ENCODE data around the gene SLC49A3. TPM values are rescaled to one million over a fixed set of nuclear protein-coding genes. Genes with fewer than 3 reads are reported as not detected.
A peak's percentile ranks its signal among the peaks of the same experiment; 100 is the strongest.

Gene SLC49A3
- total and polyA plus RNA-seq, 10 of the 15 experiments (the other 5 are each of a cell fraction or from before 2014, with no cell fraction given), result 0.09 to 0.85 (median 0.18) TPM; not detected in 4

DNA sequence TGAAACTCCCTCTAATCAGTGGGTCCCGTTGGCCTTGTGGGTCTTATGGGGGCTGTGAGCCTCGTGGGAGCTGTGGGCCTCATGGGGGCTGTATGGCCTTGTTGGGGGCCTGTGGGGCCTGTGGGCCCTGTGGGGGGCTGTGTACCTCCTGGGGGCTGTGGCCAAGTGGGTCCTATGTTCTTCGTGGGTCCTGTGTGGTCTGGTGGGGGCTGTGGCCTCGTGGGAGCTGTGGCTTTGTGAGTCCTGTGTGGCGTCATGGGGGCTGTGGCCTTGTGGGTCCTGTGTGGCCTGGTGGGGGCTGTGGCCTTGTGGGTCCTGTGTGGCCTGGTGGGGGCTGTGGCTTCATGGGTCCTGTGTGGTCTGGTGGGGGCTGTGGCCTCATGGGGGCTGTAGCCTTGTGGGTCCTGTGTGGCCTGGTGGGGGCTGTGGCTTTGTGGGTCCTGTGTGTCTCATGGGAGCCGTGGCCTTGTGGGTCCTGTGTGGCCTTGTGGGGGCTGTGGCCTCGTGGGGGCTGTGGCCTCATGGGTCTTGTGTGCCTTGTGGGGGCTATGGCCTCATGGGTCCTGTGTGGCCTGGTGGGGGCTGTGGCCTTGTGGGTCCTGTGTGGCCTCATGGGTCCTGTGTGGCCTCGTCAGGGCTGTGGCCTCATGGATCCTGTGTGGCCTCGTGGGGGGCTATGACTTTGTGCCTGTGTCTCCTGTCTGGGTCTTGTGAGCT is 24.1 kb upstream of the SLC49A3 start:
- DNase-seq (ENCODE audit: low read depth, low spot score) (no peak), FAIRE-seq (no peak), ATAC-seq (no peak)
- Histone ChIP-seq H3K4me2 (ENCODE audit: control insufficient read depth, insufficient read depth) (no peak overlapping the region), H3K27me3 (replicated peaks in 1 of 2; ENCODE audit: control insufficient read depth in 2 of 2, insufficient read depth in 2 of 2, low read length in 1 of 2) (no peaks in the 10 kb centered on the region), H3K27ac (ENCODE audit: control insufficient read depth, insufficient read depth) (no peak overlapping the region), H4K20me1 (ENCODE audit: control insufficient read depth, insufficient read depth) (no peaks in the 10 kb centered on the region), H3K79me2 (ENCODE audit: control insufficient read depth, insufficient read depth, low read length) (peaks cover 36% of the 10 kb centered on the region), H3K4me3 (no peak overlapping the region), H3K4me1 (ENCODE audit: control insufficient read depth, insufficient read depth, low read length) (no peaks in the 10 kb centered on the region), H3K9ac (ENCODE audit: control insufficient read depth, insufficient read depth, low read length) (no peak overlapping the region), H3K9me3 (replicated peaks; ENCODE audit: control insufficient read depth, insufficient read depth, low read length) (no peaks in the 10 kb centered on the region), H2AFZ (ENCODE audit: control insufficient read depth, low read depth, low read length) (no peak overlapping the region), H3K36me3 (ENCODE audit: control insufficient read depth in 2 of 2, insufficient read depth in 2 of 2, low read length in 1 of 2) (peaks cover 2 to 3% of the 10 kb centered on the region in 2 experiments; a peak in 3 of 4 replicates)
- intact Hi-C loops (cut with micrococcal nuclease; ENCODE audit: unreplicated experiment), result no loop called here
- in situ Hi-C loops (cut with MboI), result no loop called here
- ChIA-PET SMC1A (ENCODE audit: uncharacterized antibody, unreplicated experiment) (no interaction called here), RAD21 (ENCODE audit: unreplicated experiment) (no interaction called here), CTCF (no interaction called here), POLR2A (no interaction called here)
- TF ChIP-seq PAX5 (IDR thresholded peaks at IDR 0.05; ENCODE audit: borderline replicate concordance, low read depth, low read length), result 0 out of 2 replicates have a peak, but pooled peaks have one; percentile 25
- no peak for TF ChIP-seq RFX5 (IDR thresholded peaks at IDR 0.05; ENCODE audit: low read depth, low read length)
- WGBS (ENCODE audit: insufficient coverage, insufficient replicate concordance, low lambda C conversion rate, missing lambda C conversion rate), result 62% methylated on average over 9 of the region's 9 CpGs
- BruUV-seq (replicated peaks), result no TSS peak

DNA sequence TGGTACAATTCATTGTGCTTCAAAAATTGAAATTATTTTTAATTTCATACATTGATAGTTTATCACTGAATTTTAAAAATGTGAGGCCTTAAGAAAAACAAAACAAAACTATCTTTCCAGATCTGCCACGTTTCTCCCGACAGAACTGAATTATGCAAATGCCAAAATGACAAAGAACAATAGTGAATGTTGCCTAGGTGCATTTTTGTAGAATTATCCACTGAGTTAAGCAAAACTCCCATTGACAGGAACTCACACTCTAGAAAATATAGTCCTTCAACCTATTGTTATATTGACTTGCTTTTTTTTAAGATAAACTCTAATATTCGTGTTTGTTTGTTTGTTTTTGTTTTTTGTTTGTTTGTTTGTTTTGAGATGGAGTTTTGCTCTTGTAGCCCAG is 23.1 kb upstream of the SLC49A3 start:
- POLR2A ChIA-PET, result no interaction called here
- no peak for ATAC-seq
- in situ Hi-C loops (cut with MboI), result no loop called here
- no peak overlapping the region for H3K4me2 ChIP-seq (ENCODE audit: control insufficient read depth, insufficient read depth)
- RAD21 ChIA-PET (ENCODE audit: unreplicated experiment), result no interaction called here
- H4K20me1 ChIP-seq (ENCODE audit: control insufficient read depth, insufficient read depth), result no peaks in the 10 kb centered on the region
- BruUV-seq (replicated peaks), result no TSS peak
- WGBS (ENCODE audit: insufficient coverage, insufficient replicate concordance, low lambda C conversion rate, missing lambda C conversion rate), result 67% methylated on average over 3 of the region's 3 CpGs
- intact Hi-C loops (cut with micrococcal nuclease; ENCODE audit: unreplicated experiment), result no loop called here
- no peak overlapping the region for H3K27ac ChIP-seq (ENCODE audit: control insufficient read depth, insufficient read depth)
- SMC1A ChIA-PET (ENCODE audit: uncharacterized antibody, unreplicated experiment), result no interaction called here
- no peak overlapping the region for H3K4me3 ChIP-seq
- FAIRE-seq, result no peak
- CTCF ChIA-PET, result no interaction called here
- H3K27me3 ChIP-seq (replicated peaks in 1 of 2; ENCODE audit: control insufficient read depth in 2 of 2, insufficient read depth in 2 of 2, low read length in 1 of 2), result no peaks in the 10 kb centered on the region
- no peak overlapping the region for H2AFZ ChIP-seq (ENCODE audit: control insufficient read depth, low read depth, low read length)
- H3K9me3 ChIP-seq (replicated peaks; ENCODE audit: control insufficient read depth, insufficient read depth, low read length), result no peaks in the 10 kb centered on the region
- no peaks in the 10 kb centered on the region; the same call in 1 of the 2 replicates for H3K4me1 ChIP-seq (ENCODE audit: control insufficient read depth, insufficient read depth, low read length)
- H3K9ac ChIP-seq (ENCODE audit: control insufficient read depth, insufficient read depth, low read length), result no peak overlapping the region
- peaks cover 40% of the 10 kb centered on the region for H3K79me2 ChIP-seq (ENCODE audit: control insufficient read depth, insufficient read depth, low read length)
- peaks cover 2 to 3% of the 10 kb centered on the region in 2 experiments; a peak in 3 of 4 replicates for H3K36me3 ChIP-seq (ENCODE audit: control insufficient read depth in 2 of 2, insufficient read depth in 2 of 2, low read length in 1 of 2)
- DNase-seq (ENCODE audit: low read depth, low spot score), result no peak
- TF ChIP-seq SP1 (IDR thresholded peaks at IDR 0.05; ENCODE audit: low read depth, low read length), result no peak
- TF ChIP-seq, protein P1, sequence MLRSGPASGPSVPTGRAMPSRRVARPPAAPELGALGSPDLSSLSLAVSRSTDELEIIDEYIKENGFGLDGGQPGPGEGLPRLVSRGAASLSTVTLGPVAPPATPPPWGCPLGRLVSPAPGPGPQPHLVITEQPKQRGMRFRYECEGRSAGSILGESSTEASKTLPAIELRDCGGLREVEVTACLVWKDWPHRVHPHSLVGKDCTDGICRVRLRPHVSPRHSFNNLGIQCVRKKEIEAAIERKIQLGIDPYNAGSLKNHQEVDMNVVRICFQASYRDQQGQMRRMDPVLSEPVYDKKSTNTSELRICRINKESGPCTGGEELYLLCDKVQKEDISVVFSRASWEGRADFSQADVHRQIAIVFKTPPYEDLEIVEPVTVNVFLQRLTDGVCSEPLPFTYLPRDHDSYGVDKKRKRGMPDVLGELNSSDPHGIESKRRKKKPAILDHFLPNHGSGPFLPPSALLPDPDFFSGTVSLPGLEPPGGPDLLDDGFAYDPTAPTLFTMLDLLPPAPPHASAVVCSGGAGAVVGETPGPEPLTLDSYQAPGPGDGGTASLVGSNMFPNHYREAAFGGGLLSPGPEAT (IDR thresholded peaks at IDR 0.05; ENCODE audit: low read depth), result no peak
- no peak for TF ChIP-seq SRF (IDR thresholded peaks at IDR 0.05; ENCODE audit: low read depth in 2 of 2, low read length in 2 of 2)
- TF ChIP-seq USF2 (IDR thresholded peaks at IDR 0.05; ENCODE audit: borderline replicate concordance, low read depth, low read length), result no peak
- TF ChIP-seq NFIC (IDR thresholded peaks at IDR 0.05; ENCODE audit: low read depth, low read length), result no peak
- no peak for TF ChIP-seq CHD4 (IDR thresholded peaks at IDR 0.05)
- TF ChIP-seq NR2C2 (IDR thresholded peaks at IDR 0.05; ENCODE audit: borderline replicate concordance, control insufficient read depth, insufficient read length, low read depth), result no peak
- no peak for TF ChIP-seq USF1 (IDR thresholded peaks at IDR 0.05; ENCODE audit: borderline replicate concordance, extremely low read length, insufficient read depth, low read depth, low read length)
- TF ChIP-seq CREM (IDR thresholded peaks at IDR 0.05; ENCODE audit: low read depth), result no peak
- TF ChIP-seq EGR1 (IDR thresholded peaks at IDR 0.05; ENCODE audit: borderline replicate concordance in 1 of 2, low read depth in 2 of 2, low read length in 2 of 2), result no peak
- no peak for TF ChIP-seq SMAD1 (IDR thresholded peaks at IDR 0.05; ENCODE audit: low read depth, partially characterized antibody)
- no peak for TF ChIP-seq CHD2 (IDR thresholded peaks at IDR 0.05; ENCODE audit: borderline replicate concordance, low read depth, low read length)
- no peak for TF ChIP-seq DPF2 (IDR thresholded peaks at IDR 0.05)

Data from GM12878 (cell line).